GM18507 (cell line): ENCODE measurements around the gene NUP50.
A peak's percentile ranks its signal among the peaks of the same experiment; 100 is the strongest.

ENCODE experiments used
- DNase-seq: peaks from one replicate; pipeline ENCODE4 v3.0.0; 2011; ENCODE audit warnings: low read depth; ENCODE audit not compliant: insufficient read length; ENCODE audit errors: extremely low spot score
- FAIRE-seq: peaks from 2 replicates; lab custom pipeline; 2011; peaks lifted over from hg19 to GRCh38; lab: Jason Lieb, UNC

Gene NUP50

DNA sequence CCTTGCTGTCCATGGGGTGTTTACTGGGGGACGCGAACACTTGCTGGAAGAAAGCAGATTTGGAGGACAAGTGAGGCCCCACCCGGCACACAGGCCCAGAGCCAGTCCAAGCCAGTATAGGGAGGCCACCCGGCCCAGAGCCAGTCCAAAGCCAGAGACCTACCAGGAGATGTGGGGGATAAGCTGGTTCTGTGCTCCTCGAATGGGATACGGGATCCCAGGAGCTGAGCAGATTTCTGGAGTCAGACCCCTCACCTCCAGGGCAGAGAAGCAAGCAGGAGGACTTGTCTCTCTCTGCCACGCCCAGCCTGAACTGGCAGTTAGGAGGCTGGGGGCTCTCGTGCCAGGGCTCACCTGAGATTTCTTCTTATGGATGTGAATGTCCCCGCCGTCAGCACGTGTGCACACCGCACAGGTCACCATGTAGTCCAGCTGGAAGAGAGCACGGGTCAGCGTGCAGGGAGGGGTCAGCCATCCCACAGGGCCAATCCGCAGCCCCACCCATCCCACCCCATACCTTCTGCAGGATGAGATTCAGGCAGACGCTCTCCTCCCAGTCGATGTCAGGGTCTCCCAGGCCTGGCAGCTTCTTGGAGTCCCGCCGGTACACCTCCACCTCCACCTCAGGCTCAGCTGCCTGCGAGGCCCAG is 41.7 kb downstream of the NUP50 start:
- FAIRE-seq (no peak), DNase-seq (no peak)

DNA sequence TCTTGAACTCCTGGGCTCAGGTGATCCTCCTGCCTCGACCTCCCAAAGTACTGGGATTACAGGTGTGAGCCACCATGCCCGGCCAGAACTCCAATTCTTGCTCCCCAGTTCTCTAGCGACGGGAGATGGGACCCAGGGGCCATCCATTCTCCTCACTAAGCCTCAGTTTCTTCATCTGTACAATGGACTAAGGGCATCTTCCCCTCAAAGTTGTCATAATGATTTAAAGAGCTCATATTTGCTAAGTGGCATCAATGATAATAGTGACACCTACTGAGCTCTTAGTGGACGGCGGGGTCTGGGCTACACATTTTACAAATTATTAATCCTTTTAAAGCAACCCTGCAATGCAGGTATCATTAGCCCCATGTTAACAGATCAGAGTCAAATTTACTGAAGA is 42.5 kb downstream of the NUP50 start:
- no peak for FAIRE-seq

GRCh38 chr22:45207533-45207932 is 43.8 kb downstream of the NUP50 start:
- FAIRE-seq (no peak), DNase-seq (no peak)

More for the DNA sequence above, 42.5 kb downstream of the NUP50 start:
- no peak for DNase-seq

DNA sequence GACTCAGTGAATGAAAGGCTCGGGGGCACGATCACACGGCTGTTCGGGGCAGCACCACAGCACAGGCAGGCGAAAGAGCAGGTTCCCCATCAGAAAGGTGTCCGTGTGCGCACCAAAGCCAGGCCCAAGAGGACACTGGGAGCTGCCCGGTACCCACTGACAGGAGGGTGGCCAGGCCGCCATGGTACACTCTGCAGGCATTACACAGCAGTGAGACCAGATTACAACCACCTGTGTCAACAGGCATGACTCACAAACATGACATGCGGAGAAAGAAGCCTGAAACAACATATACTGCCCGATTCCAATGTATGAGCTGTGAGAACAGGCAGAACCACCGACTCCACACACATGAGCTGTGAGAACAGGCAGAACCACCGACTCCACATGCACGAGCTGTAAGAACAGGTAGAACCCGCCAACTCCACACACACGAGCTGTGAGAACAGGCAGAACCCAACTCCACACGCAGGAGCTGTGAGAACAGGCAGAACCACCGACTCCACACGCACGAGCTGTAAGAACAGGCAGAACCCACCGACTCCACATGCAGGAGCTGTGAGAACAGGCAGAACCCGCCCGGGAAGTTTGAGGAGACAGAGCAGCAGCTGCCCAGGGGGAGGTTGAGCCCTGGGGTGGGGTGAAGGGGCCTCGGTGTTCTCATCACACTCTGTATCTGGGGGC is 44.4 kb downstream of the NUP50 start:
- no peak for FAIRE-seq
- no peak for DNase-seq

DNA sequence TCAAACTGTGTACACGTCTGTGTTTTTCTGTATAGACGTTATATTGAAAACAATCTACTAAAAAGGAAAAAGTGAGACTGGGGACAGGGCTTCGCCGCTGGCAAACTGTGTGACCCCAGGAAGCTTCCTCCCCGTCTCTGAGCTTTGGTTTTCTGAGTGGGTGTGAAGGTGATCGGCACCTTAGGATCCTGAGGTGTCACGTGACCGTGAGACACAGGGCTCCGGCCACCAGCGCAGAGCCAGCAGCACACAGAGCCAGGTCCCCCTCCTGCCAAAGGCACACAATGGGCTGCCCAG is 44.9 kb downstream of the NUP50 start:
- DNase-seq (no peak), FAIRE-seq (no peak)

- FAIRE-seq (no peak), DNase-seq (no peak)
These were observed 45.5 kb downstream of the NUP50 start for GRCh38 chr22:45208993-45209838.

DNA sequence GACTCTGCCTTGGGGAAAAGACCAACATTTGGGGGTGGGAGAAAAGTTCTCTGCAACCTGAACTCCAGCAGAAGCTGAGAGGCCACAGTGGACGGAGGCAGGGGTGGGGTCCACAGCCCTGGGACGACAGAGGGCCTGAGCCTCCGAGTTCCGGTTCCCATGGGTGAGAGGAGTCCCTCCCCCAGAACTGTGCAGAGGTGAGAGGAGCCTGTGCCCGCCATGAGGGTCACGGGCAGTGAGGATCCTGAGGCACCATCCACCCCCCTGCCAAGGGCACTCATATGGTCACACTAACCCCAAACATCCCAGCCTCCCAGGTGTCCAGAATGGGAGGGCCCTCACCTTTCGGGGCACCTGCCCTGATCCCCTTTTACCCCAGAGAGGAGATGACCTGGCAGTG is 46.4 kb downstream of the NUP50 start:
- FAIRE-seq: no peak
- no peak for DNase-seq

GRCh38 chr22:45210577-45210976 is 46.9 kb downstream of the NUP50 start:
- FAIRE-seq: no peak

DNA sequence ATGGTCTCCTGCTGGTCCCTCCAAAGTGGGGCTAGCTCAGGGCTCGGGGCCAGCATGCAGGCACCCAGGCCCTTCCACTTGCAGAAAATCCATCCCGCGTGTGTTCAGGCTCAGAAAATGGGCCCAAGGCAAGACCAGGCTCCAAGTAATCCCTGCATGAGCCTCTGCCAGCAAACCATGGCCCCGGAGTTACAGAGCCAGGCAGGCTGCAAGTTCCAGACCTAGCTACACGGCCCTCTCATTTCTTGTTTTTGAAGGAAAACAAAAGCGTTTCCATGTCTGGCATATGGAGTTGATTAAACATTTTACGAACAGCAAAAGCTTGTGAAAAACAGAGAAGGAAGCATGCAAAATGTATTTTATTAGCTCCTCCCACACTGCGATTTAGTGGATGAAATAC is 47.3 kb downstream of the NUP50 start:
- DNase-seq (no peak), FAIRE-seq (no peak)

More at GRCh38 chr22:45210577-45210976, 46.9 kb downstream of the NUP50 start:
- DNase-seq: no peak

- no peak for DNase-seq
- FAIRE-seq: no peak
These were observed 47.7 kb downstream of the NUP50 start for GRCh38 chr22:45211435-45211834.

- FAIRE-seq: no peak
These were observed 48.1 kb downstream of the NUP50 start for GRCh38 chr22:45211848-45212247.

DNA sequence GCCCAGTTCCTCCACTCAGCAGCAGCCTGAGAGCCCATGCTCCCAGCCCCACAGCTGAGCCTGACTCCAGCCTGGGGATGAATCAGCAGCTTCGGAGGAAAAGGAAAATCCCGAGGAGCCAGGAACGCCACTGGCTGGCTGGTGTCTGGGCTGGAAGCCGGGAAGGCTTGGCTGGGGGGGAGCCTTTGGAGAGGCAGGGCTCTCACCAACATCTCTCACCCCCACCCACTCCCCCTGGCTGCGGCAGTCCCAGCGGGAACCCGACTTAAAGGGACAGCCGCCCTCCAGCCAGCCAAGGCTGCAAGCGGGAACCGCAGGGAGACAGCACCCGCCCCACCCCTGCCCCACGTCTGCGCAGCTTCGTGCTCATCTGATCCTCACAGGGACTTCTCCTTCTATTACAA is 48.6 kb downstream of the NUP50 start:
- DNase-seq (no peak), FAIRE-seq (no peak)

More at GRCh38 chr22:45211848-45212247, 48.1 kb downstream of the NUP50 start:
- no peak for DNase-seq

GRCh38 chr22:45212992-45213751 is 49.4 kb downstream of the NUP50 start:
- DNase-seq (no peak), FAIRE-seq (no peak)

GRCh38 chr22:45216133-45217003 is 52.6 kb downstream of the NUP50 start:
- FAIRE-seq: no peak
- no peak for DNase-seq

DNA sequence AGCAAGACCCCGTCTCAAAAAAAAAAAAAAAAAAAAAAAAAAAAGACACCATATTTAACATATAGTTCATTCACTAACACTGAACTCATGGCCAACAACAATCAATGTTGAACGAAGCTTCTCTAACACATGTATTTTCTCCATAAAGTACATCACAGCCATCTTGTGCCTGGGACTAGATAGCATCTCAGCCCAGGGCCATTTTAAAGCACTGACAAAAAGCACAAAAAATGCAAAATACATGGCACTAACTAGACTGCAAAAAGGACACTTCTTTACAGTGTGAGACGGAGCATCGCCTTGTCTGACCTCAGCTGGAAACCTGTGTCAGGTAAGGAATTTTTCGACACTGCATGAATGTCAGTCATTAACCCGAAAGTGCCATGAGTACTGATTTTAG is 53.6 kb downstream of the NUP50 start:
- DNase-seq: no peak
- FAIRE-seq: no peak

DNA sequence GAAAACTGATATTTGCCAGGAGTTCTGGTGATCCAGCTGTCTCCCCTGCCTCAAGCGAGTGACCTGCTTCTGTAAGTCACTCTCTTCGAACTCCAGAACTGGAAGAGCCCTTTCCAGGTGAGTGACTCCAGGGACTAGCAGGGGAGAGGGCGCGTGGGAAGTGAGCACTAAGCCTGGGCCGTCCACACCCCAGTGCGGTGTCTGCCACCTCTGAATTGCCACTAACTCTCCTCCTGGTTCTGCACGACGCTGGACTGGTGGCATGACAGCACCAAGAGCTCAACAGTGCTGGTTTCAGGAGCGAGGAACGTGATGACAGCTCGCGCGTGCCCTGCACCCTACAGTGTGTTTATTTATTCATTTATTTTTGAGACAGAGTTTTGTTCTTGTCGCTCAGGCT is 54.1 kb downstream of the NUP50 start:
- FAIRE-seq: no peak
- DNase-seq: no peak

DNA sequence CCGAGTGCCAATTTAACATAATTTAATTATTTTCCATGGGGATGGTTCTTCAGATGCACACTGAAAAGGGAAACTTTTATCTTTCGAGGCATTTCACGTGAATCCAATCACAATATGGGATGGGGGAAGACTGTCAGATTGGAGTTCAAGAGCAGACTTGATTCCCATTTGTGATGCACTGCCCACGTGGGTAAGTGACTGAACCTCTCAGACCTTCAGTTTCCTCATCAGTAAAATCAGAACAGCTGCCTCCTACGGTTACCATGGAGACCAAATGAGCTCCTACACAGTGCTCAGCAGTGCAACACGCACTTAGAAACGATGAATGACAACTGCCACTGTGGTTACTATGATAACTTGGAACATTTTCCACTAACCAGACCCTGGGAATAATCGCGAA is 55.3 kb downstream of the NUP50 start:
- DNase-seq: no peak
- peak; percentile 79 for FAIRE-seq

DNA sequence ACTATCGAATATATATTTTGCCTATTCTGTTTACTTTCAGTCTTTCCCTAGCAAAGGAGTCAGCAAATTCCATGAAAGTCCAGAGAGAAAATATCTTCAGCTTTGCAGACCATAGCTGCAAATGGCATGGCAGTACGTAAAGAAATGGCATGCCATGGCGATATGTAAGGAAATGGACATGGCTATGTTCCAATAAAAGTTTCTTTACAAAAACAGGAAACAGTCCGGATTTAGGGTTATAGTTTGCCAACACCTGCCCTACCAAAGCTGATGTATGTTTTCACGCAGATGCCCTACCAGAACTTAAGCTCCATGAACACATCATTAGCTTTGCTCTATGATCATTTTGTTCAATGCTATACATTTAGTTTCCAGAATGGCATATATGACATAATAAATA is 57.5 kb downstream of the NUP50 start:
- FAIRE-seq: no peak

More for the DNA sequence above, 57.5 kb downstream of the NUP50 start:
- DNase-seq: no peak
